HUDEP-2 (cell line): ENCODE data around the gene GPC3.

ENCODE experiments used
- DNase-seq, 76 experiments: peaks; one replicate each; lab custom pipeline; 2025; ENCODE audit not compliant: unreplicated experiment in 76 of 76; lab: John Stamatoyannopoulos, UW

Gene GPC3

GRCh38 chrX:133971586-133971985, 13.8 kb downstream of the GPC3 start:
- no peak for DNase-seq

- DNase-seq: no peak
These were observed 15.3 kb downstream of the GPC3 start for GRCh38 chrX:133970076-133970475.

GRCh38 chrX:133969191-133969590, 16.2 kb downstream of the GPC3 start:
- DNase-seq: no peak

GRCh38 chrX:133968109-133968508, 17.3 kb downstream of the GPC3 start:
- DNase-seq: no peak

GRCh38 chrX:133966199-133966598, 19.2 kb downstream of the GPC3 start:
- DNase-seq: no peak

- DNase-seq: no peak
These were observed 20.1 kb downstream of the GPC3 start for GRCh38 chrX:133965321-133965720.

- no peak for DNase-seq
These were observed 24.3 kb downstream of the GPC3 start for GRCh38 chrX:133961046-133961445.

- DNase-seq: no peak
These were observed 25.4 kb downstream of the GPC3 start for GRCh38 chrX:133959972-133960371.

- DNase-seq: no peak
These were observed 26.3 kb downstream of the GPC3 start for GRCh38 chrX:133958997-133959688.

- no peak for DNase-seq
These were observed 28.6 kb downstream of the GPC3 start for GRCh38 chrX:133956570-133957340.

GRCh38 chrX:133953785-133954355, 31.5 kb downstream of the GPC3 start:
- no peak for DNase-seq

- no peak for DNase-seq
These were observed 32.3 kb downstream of the GPC3 start for GRCh38 chrX:133953078-133953477.

- DNase-seq: no peak
These were observed 34.3 kb downstream of the GPC3 start for GRCh38 chrX:133951098-133951497.

GRCh38 chrX:133950214-133950613, 35.2 kb downstream of the GPC3 start:
- no peak for DNase-seq

GRCh38 chrX:133948895-133949294, 36.5 kb downstream of the GPC3 start:
- no peak for DNase-seq

GRCh38 chrX:133947996-133948395, 37.4 kb downstream of the GPC3 start:
- no peak for DNase-seq

- no peak for DNase-seq
These were observed 38.4 kb downstream of the GPC3 start for GRCh38 chrX:133947022-133947421.

GRCh38 chrX:133943507-133943906, 41.9 kb downstream of the GPC3 start:
- no peak for DNase-seq

- DNase-seq: no peak
These were observed 45.6 kb downstream of the GPC3 start for GRCh38 chrX:133939655-133940302.

- no peak for DNase-seq
These were observed 46.9 kb downstream of the GPC3 start for GRCh38 chrX:133938530-133938929.

- no peak for DNase-seq
These were observed 48.4 kb downstream of the GPC3 start for GRCh38 chrX:133937022-133937421.
